Measurements from ENCODE around the gene EPM2AIP1. TPM values are rescaled to one million over a fixed set of nuclear protein-coding genes. Genes with fewer than 3 reads are reported as not detected.
A peak's percentile ranks its signal among the peaks of the same experiment; 100 is the strongest.

Gene EPM2AIP1
- total and polyA plus RNA-seq, 9 of the 15 experiments (the other 6 are each of a cell fraction or from before 2014, with no cell fraction given): 6.7 to 44.8 (median 25.2) TPM

DNA sequence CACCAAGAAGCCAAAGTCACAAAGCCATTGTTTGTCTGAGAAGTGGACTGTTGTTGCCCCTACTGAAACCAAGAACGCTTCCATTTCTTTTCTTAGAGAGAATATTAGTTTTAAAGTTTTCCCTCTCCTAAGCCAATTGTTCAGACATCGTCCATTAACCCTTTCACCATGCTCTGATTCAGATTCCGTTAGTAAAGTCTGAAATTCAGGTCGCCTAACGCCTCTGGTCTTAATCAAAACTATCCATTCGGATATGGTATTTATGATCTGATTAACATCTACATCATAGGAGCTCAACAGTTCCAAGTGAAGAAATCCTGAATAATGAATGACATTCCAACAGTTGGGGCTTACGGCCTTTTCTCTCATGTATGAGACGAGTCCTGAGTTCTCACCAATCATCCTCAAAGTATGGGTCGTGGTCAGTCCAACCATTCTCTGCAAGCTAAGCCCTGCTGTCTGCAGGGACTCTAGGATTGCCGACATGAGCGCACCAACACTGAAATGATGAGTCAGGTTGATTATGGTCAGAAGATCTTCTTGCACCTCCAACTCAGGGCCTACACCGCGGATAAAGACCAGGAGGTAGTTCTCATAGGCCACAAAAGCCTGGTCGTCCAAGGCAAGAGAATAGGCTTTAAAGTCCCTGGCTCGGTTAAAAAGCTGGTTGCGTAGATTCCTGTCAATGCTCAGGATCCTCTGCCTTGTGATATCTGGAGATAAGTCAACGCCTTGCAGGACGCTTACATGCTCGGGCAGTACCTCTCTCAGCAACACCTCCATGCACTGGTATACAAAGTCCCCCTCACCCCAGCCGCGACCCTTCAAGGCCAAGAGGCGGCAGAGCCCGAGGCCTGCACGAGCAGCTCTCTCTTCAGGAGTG is 767 bp downstream of the EPM2AIP1 start (continued):
- 0 out of 2 replicates have a peak, but pooled peaks have one; percentile 87 for TF ChIP-seq ZNF592 (IDR thresholded peaks at IDR 0.05)
- no peak for TF ChIP-seq POLR2H (tag; IDR thresholded peaks at IDR 0.05; ENCODE audit: low read depth)
- TF ChIP-seq SUPT5H (IDR thresholded peaks at IDR 0.05): no peak
- no peak for TF ChIP-seq ZNF589 (CRISPR knock-in tag; IDR thresholded peaks at IDR 0.05; ENCODE audit: low read depth)
- TF ChIP-seq ZNF408 (CRISPR knock-in tag; IDR thresholded peaks at IDR 0.05; ENCODE audit: low read depth): no peak
- TF ChIP-seq, protein P1, sequence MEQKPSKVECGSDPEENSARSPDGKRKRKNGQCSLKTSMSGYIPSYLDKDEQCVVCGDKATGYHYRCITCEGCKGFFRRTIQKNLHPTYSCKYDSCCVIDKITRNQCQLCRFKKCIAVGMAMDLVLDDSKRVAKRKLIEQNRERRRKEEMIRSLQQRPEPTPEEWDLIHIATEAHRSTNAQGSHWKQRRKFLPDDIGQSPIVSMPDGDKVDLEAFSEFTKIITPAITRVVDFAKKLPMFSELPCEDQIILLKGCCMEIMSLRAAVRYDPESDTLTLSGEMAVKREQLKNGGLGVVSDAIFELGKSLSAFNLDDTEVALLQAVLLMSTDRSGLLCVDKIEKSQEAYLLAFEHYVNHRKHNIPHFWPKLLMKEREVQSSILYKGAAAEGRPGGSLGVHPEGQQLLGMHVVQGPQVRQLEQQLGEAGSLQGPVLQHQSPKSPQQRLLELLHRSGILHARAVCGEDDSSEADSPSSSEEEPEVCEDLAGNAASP (IDR thresholded peaks at IDR 0.05): no peak
- TF ChIP-seq SMC3 (conservative IDR thresholded peaks at IDR 0.05; ENCODE audit: insufficient read depth, low read depth, low read length): no peak
- 0 out of 2 replicates have a peak, but pooled peaks have one; percentile 9 for TF ChIP-seq HMBOX1 (IDR thresholded peaks at IDR 0.05)
- no peak for TF ChIP-seq FOXO4 (CRISPR knock-in tag; IDR thresholded peaks at IDR 0.05)
- TF ChIP-seq C11orf30 (IDR thresholded peaks at IDR 0.05; ENCODE audit: low read depth): peak; percentile 99
- no peak for TF ChIP-seq ZNF655 (CRISPR knock-in tag; IDR thresholded peaks at IDR 0.05)
- TF ChIP-seq, protein P2, sequence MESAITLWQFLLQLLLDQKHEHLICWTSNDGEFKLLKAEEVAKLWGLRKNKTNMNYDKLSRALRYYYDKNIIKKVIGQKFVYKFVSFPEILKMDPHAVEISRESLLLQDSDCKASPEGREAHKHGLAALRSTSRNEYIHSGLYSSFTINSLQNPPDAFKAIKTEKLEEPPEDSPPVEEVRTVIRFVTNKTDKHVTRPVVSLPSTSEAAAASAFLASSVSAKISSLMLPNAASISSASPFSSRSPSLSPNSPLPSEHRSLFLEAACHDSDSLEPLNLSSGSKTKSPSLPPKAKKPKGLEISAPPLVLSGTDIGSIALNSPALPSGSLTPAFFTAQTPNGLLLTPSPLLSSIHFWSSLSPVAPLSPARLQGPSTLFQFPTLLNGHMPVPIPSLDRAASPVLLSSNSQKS (CRISPR knock-in tag; IDR thresholded peaks at IDR 0.05): no peak
- TF ChIP-seq ETV5 (CRISPR knock-in tag; IDR thresholded peaks at IDR 0.05; ENCODE audit: low read depth): peak; percentile 29; the same call in 1 of the 2 replicates
- no peak for TF ChIP-seq ZNF274 (IDR thresholded peaks at IDR 0.05; ENCODE audit: borderline replicate concordance, low read depth, low read length)
- no peak; the same call in 1 of the 2 replicates for TF ChIP-seq CEBPG (CRISPR knock-in tag; IDR thresholded peaks at IDR 0.05)
- no peak for TF ChIP-seq CEBPG (tag; conservative IDR thresholded peaks at IDR 0.05 in 1 of 2, IDR thresholded peaks at IDR 0.05 in 1 of 2)
